Ammon's horn (tissue), 1 donor: Measurements from ENCODE around the gene C3AR1.
"Not testable (repeated sequence)": the region's sequence is repeated elsewhere in the genome, so short reads cannot be mapped to it uniquely, and the experiment has no call there.

Experiments used
- DNase-seq: peaks from one replicate; pipeline ENCODE4 v3.0.0-alpha.2; 2016; ENCODE audit warnings: low spot score

The C3AR1 gene

GRCh38 chr12:8065991-8066594 is at the start of gene C3AR1:
C3AR1 (minus strand) TSS chr12:8066359; CDS start chr12:8060185, 6,174 bp downstream.
- DNase-seq, result peak; percentile 43

GRCh38 chr12:8113117-8113516 is 47.0 kb upstream of the C3AR1 start:
- DNase-seq, result not testable (repeated sequence)

GRCh38 chr12:8108808-8109398 is 42.7 kb upstream of the C3AR1 start:
- DNase-seq, result peak; percentile 90

GRCh38 chr12:8099235-8099634 is 33.1 kb upstream of the C3AR1 start:
- DNase-seq, result no peak

GRCh38 chr12:8096281-8096915 is 30.2 kb upstream of the C3AR1 start:
- no peak for DNase-seq

- DNase-seq, result no peak
Observed at GRCh38 chr12:8093291-8093690, 27.1 kb upstream of the C3AR1 start.

GRCh38 chr12:8089716-8090115 is 23.6 kb upstream of the C3AR1 start:
- no peak for DNase-seq

- DNase-seq, result not testable (repeated sequence)
Observed at GRCh38 chr12:8089277-8089676, 23.1 kb upstream of the C3AR1 start.

GRCh38 chr12:8088574-8088973 is 22.4 kb upstream of the C3AR1 start:
- DNase-seq, result no peak

- DNase-seq, result no peak
Observed at GRCh38 chr12:8087666-8088065, 21.5 kb upstream of the C3AR1 start.

- DNase-seq, result not testable (repeated sequence)
Observed at GRCh38 chr12:8084351-8084750, 18.2 kb upstream of the C3AR1 start.

GRCh38 chr12:8082808-8083100 is 16.6 kb upstream of the C3AR1 start:
- DNase-seq, result no peak

- peak; percentile 40 for DNase-seq
Observed at GRCh38 chr12:8081251-8081920, 15.2 kb upstream of the C3AR1 start.

GRCh38 chr12:8080120-8080519 is 14.0 kb upstream of the C3AR1 start:
- DNase-seq, result peak; percentile 23

GRCh38 chr12:8078916-8079315 is 12.8 kb upstream of the C3AR1 start:
- no peak for DNase-seq

GRCh38 chr12:8078398-8078797 is 12.2 kb upstream of the C3AR1 start:
- DNase-seq, result peak; percentile 70

- no peak for DNase-seq
Observed at GRCh38 chr12:8077207-8077606, 11.0 kb upstream of the C3AR1 start.

GRCh38 chr12:8076366-8076765 is 10.2 kb upstream of the C3AR1 start:
- no peak for DNase-seq

GRCh38 chr12:8075935-8076334 is 9.8 kb upstream of the C3AR1 start:
- DNase-seq, result no peak

- not testable (repeated sequence) for DNase-seq
Observed at GRCh38 chr12:8071820-8072219, 5.7 kb upstream of the C3AR1 start.

- no peak for DNase-seq
Observed at GRCh38 chr12:8069582-8069981, 3.4 kb upstream of the C3AR1 start.

GRCh38 chr12:8064131-8064530 is 2.0 kb downstream of the C3AR1 start:
- DNase-seq, result no peak

- DNase-seq, result no peak
Observed at GRCh38 chr12:8058506-8058905, 7.7 kb downstream of the C3AR1 start.
